ENCODE data around the gene IER5.

The IER5 gene

DNA sequence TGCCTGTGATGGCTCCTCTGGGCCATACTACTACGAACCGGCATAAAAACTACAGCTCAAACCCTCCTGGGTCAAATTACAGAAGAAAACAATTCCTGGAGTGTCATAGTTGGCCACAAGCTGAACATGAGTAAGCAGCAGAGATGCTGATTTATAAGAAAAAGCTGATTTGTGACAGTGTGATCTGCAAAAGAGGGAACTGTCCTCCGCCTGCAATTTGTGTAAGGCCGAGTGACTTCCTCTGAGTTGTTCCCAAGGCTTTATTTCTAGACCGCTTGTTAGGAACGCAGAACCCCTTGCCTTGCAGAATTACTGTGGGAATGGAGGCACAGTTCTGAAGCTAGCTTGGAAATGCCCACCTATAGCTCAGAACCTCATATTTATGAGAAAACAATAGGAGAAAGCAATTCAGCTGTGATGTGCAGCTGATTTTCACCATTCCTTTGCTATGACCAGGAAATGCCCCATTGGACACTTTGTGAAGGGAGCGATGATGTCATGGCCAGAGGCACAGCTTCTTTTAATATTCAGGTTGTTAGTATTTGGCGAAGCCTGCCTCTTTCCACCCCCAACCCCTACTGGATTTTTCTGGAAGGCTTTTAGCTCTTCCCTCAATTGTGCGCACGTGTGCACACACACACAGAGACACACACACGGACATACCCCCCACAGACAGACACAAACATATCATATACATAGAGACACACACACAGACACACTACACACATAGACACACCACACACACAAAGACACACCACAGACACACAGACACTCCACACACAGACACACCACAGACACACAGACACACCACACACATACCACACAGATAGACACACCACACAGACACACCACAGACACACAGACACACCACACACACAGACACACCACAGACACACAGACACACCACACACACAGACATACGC is 47.6 kb downstream of the IER5 start:
- no peak for DNase-seq

DNA sequence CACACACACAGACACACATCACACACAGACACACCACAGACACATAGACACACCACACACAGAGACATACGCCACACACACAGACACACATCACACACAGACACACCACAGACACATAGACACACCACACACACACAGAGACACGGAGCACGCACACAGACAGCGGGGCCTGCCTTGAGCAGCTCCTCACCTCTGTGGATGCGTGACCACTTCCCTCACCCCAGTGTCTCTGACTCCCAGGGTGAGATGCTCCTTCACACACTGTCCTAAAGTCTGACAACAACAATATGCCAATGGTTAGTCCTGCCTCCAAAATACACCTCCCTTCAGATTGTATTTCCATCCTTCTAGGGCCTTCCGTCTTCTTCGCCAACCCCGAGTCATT is 48.2 kb downstream of the IER5 start:
- no peak for DNase-seq

DNA sequence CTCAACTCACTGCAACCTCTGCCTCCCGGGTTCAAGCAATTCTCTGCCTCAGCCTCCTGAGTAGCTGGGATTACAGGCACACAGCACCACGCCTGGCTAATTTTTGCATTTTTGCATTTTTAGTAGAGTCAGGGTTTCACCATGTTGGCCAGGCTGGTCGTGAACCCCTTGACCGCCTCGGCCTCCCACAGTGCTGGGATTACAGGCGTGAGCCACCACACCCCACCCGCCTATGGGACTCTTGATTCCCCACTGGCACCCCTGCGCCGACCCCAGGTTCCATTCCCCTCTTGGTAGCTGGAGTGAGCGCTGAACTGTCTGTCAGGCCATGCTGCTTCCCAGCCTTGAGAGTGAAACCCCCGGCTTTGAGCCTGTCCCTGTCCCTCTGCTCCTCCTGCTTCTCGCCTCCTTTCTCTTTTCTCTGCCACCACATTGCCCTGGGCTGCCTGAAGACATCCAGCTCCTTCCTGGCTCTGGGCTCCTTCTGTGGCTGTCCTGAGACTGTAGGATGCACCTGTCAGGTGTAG is 48.8 kb downstream of the IER5 start:
- no peak for DNase-seq

DNA sequence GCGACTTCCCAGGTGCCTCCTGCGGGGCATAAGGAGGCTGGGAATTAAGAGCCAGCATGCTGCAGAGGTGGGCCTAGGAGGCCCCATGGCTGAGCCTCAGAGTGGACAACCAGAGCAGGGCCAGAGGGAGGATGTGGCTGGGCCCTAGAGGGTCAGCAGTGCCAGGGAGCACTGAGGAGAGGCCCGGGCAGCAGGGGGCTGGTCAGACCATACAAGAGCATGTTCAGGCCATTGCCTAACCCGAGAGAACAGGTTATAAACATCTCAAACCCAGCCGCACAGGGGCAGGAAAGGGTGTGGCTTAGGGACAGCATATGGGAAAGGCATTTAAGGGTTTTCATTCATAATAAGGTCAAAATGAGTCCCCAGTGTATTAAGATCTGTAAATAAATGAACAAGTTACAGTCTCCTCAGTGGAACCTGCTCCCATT is 51.1 kb downstream of the IER5 start:
- DNase-seq: no peak

DNA sequence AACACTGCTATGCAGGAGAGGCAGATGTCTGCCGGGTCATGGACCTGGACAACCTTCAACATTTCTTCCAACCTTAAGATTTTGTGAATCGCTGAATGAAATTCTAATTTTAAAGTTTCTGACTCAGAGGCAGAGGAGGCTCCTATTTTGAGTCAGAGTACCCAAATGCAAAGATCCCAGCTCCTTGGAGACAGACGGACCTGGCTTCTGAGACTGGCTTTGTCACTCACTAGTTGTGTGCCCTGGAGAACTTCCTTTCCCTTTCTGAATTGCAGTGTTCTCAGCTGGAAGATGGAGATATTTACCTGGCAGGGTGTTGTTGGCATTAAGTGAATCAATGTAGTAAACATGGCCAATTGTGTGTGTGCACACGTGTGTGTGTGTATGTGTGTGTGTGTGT is 51.9 kb downstream of the IER5 start:
- DNase-seq: no peak

DNA sequence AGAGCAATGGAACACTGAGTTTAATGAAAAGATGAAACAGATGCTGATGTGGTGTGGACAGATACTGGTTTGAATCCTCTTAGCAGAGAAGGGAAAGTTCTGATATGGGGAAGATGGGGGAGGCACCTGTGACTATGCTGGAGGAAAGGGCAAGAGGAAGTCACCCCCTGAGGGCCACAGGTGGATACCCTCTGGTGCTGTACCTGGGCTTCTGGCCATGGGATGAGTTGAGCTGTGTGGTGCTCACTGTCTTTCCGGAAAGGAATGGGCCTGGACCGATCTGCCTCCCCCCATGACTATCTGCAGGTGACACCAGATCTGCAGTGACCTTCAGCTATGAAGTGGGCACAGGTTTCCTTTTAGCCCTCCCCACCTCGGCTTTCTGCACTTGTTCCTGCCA is 52.4 kb downstream of the IER5 start:
- no peak for DNase-seq

DNA sequence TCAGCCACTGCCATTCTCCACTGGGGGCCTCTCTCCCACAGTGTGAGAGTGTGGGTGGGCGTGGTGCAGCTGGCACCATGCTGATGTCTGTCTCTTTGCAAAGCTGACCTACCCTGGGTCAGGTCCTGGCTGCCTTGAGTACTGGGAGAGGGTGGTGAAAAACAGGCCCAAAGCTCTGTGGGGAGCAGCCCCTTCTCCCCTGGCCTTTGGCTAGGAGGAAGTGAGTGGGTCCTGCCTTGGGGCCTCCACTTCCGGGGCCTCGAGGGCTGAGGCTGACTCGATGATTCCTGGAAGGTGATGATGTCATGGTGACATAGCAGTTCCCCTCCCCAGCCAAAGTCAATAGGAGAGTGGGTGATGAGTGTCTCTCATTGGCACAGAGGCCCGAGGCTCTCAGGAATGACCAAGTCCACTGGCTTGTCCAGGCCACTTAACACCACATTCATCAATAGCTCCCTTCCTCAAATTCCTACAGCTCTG is 53.0 kb downstream of the IER5 start:
- DNase-seq: no peak
